HL-60/S4 treated with retinoic acid at 250 ng/mL for 4 days and 3 days (cell line): ENCODE data around the gene WEE2.

Experiments used
- in situ Hi-C: fragments of 300-500 bp; cut with MboI; formaldehyde crosslinking; loops from 2 replicates; pipeline ENCODE4 v1.7.0; 2022; ENCODE audit warnings: low sequenced_read_pairs

Gene WEE2

GRCh38 chr7:141770083-141770583 is 62.0 kb downstream of the WEE2 start:
- in situ Hi-C loops, result loop anchor here (25.0 kb wide), 1 partner anchor 417 kb away; no protein-coding TSS in a partner anchor

DNA sequence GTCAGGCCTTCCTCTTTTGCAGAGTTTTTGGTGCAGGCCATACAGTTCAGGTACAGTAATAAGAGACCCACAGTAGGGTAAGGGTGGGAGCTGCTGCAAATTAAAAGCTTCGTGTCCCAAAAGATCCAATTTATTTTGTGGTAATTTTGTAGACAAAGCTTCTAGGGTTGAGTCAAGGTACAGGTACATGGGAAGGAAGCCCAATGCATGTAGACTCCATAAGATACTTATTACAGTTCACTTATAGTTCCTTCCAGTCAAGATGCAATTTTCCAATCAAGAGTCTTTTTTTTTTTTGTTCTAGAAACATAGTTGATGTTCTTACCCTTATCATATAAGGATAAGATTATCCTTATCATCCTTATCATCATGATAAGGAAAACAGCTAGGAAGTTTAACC is 68.2 kb downstream of the WEE2 start, which contains the start of gene TAS2R4:
Gene TAS2R4 (plus strand): TSS at position 301 of the 400 bp plus-strand sequence. CDS start 1,815 bp downstream, outside the sequence.
- in situ Hi-C loops, result no loop called here
